Measurements from ENCODE around the gene ABCA13. TPM values are rescaled to one million over a fixed set of nuclear protein-coding genes. Genes with fewer than 3 reads are reported as not detected.

The ABCA13 gene
- total RNA-seq, 1 donor from 2014 or later: not detected

DNA sequence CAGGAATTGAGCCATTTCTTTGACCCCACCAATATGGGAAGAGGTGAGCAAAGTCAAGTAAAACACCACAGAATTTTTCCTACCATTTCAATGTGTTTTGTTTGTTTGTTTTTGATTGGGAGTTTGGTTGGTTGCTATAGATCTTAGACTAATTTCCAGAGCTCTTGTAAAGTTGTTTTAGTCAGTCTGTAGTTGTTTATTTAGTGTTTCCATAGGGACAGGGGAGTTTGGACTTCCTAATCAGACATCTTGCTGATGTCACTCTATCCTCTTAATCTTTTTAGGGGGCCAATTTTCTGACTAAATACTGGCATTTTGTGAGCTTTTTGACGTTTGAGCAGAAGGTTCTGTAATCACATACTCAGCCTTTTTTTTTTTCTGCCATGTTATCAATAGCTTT, 266.9 kb downstream of the ABCA13 start:
- DNase-seq: no peak
- TF ChIP-seq, protein P1, sequence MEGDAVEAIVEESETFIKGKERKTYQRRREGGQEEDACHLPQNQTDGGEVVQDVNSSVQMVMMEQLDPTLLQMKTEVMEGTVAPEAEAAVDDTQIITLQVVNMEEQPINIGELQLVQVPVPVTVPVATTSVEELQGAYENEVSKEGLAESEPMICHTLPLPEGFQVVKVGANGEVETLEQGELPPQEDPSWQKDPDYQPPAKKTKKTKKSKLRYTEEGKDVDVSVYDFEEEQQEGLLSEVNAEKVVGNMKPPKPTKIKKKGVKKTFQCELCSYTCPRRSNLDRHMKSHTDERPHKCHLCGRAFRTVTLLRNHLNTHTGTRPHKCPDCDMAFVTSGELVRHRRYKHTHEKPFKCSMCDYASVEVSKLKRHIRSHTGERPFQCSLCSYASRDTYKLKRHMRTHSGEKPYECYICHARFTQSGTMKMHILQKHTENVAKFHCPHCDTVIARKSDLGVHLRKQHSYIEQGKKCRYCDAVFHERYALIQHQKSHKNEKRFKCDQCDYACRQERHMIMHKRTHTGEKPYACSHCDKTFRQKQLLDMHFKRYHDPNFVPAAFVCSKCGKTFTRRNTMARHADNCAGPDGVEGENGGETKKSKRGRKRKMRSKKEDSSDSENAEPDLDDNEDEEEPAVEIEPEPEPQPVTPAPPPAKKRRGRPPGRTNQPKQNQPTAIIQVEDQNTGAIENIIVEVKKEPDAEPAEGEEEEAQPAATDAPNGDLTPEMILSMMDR (IDR thresholded peaks at IDR 0.05; ENCODE audit: borderline replicate concordance): no peak
- no peak overlapping the region for H3K4me3 ChIP-seq
- no peaks in the 10 kb centered on the region for H3K27me3 ChIP-seq (ENCODE audit: low read depth)
- no peaks in the 10 kb centered on the region for H3K36me3 ChIP-seq
- intact Hi-C loops (cut with micrococcal nuclease): loop anchor here (10.0 kb wide), 1 partner anchor 437 kb away; no protein-coding TSS in a partner anchor
- H3K4me1 ChIP-seq: no peaks in the 10 kb centered on the region
- no peak overlapping the region for H3K27ac ChIP-seq (replicated peaks)
- peaks cover 11% of the 10 kb centered on the region for H3K9me3 ChIP-seq (replicated peaks)

- TF ChIP-seq, protein P1 (IDR thresholded peaks at IDR 0.05; ENCODE audit: borderline replicate concordance): no peak
- intact Hi-C loops (cut with micrococcal nuclease): no loop called here
- no peak overlapping the region for H3K4me3 ChIP-seq
Measured at GRCh38 chr7:48441848-48442492, 270.7 kb downstream of the ABCA13 start.

GRCh38 chr7:48443051-48443450, 271.8 kb downstream of the ABCA13 start:
- no peaks in the 10 kb centered on the region for H3K4me1 ChIP-seq
- H3K27me3 ChIP-seq (ENCODE audit: low read depth): no peaks in the 10 kb centered on the region
- H3K27ac ChIP-seq (replicated peaks): no peak overlapping the region
- H3K36me3 ChIP-seq: no peaks in the 10 kb centered on the region
- TF ChIP-seq, protein P1 (IDR thresholded peaks at IDR 0.05; ENCODE audit: borderline replicate concordance): no peak
- no peak for DNase-seq
- no peak overlapping the region for H3K4me3 ChIP-seq
- H3K9me3 ChIP-seq (replicated peaks): peaks cover 7% of the 10 kb centered on the region
- intact Hi-C loops (cut with micrococcal nuclease): no loop called here

More at GRCh38 chr7:48441848-48442492, 270.7 kb downstream of the ABCA13 start:
- no peak for DNase-seq
- Histone ChIP-seq H3K36me3 (no peaks in the 10 kb centered on the region), H3K27ac (replicated peaks) (no peak overlapping the region), H3K9me3 (replicated peaks) (peaks cover 7% of the 10 kb centered on the region), H3K27me3 (ENCODE audit: low read depth) (no peaks in the 10 kb centered on the region), H3K4me1 (no peaks in the 10 kb centered on the region)

GRCh38 chr7:48446721-48447120, 275.5 kb downstream of the ABCA13 start:
- Histone ChIP-seq H3K27me3 (ENCODE audit: low read depth) (peaks cover 5% of the 10 kb centered on the region), H3K36me3 (no peaks in the 10 kb centered on the region), H3K27ac (replicated peaks) (no peak overlapping the region), H3K9me3 (replicated peaks) (peaks cover 7% of the 10 kb centered on the region), H3K4me3 (no peak overlapping the region), H3K4me1 (no peaks in the 10 kb centered on the region)
- DNase-seq: no peak
- intact Hi-C loops (cut with micrococcal nuclease): no loop called here
- TF ChIP-seq, protein P1 (IDR thresholded peaks at IDR 0.05; ENCODE audit: borderline replicate concordance): no peak

DNA sequence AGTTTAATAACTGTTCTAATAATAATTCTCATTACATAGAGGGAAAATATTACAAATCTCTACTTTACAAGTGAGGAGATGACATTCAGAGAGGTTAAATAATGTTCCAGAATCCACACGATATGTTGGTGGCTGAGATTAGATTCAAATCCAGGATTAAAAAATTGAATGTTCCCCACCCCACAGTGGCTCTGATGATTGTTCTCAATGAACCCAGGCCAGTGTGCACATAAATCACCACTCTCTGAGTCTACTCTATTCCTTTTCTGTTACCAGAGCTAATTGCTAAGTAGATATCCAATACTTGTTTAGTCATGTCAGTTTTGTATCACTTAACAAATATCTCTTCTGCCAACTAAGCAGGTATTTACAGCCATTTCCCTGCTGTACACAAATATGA, 281.0 kb downstream of the ABCA13 start:
- Histone ChIP-seq H3K27me3 (ENCODE audit: low read depth) (peaks cover 9% of the 10 kb centered on the region), H3K27ac (replicated peaks) (no peak overlapping the region), H3K9me3 (replicated peaks) (no peaks in the 10 kb centered on the region), H3K4me3 (no peak overlapping the region), H3K4me1 (no peaks in the 10 kb centered on the region), H3K36me3 (no peaks in the 10 kb centered on the region)
- no peak for DNase-seq
- TF ChIP-seq, protein P1 (IDR thresholded peaks at IDR 0.05; ENCODE audit: borderline replicate concordance): no peak
- intact Hi-C loops (cut with micrococcal nuclease): no loop called here

All from left ventricle myocardium inferior (tissue), 1 donor.